GM19395 (cell line): Measurements from ENCODE around the gene ZNF175.

Source experiments
- ATAC-seq: cut with Tn5 transposase; IDR thresholded peaks from one replicate; pipeline ENCODE4 v1.9.1; 2021; ENCODE audit warnings: mild to moderate bottlenecking, moderate library complexity; ENCODE audit not compliant: unreplicated experiment

ZNF175 gene

DNA sequence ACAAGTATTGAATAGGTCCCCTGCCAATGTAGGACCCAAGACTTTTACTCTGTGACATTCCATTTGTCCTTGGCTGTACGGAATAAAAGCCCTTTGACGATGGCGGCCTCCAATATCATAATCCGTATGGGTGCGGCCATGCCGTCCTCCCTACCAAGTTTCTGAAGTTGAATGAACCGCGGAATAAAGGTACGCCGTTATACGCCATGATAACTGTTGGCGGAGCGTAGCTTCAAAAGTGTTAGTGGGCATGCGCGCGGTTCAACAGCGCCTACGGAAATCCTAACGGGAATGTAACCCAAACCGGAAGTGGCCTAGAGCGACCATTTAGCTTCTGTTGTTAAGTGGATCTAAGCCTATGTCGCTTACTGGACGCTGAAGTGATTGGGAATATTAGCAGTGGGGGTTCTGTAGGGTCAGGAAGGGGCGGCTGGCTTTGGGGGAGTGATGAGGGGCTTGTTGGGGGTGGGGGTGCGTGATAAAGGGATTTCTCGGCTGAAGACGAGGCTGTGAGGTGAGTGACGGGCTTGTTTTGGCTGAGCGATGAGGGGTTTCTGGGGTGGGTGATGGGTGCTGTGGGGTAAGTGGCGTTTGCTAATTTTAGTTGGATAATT, at the start of gene ZNF175:
ZNF175 (plus strand) TSS at position 322 of the 614 bp plus-strand sequence. CDS start 2,047 bp downstream, outside the sequence.
- peak; percentile 89 for ATAC-seq

DNA sequence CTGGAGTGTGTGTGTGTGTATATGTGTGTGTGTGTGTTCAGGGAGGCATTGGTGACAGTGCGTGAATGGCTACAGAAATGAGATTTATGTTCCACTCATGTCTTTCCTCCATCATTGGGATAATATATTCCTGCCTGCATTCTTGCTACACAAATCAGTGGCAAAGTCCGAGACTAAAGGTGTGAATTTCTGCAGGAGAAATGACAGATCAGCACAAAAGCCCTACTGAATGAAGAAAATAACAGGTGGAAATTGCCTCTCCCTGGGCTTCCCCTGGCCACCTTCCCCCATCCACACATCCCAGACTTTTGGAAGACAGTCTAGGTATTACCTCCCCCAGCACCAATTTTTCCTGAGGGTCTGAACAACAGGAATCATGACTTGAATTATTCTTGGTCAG, 49.7 kb upstream of the ZNF175 start:
- ATAC-seq, result no peak

DNA sequence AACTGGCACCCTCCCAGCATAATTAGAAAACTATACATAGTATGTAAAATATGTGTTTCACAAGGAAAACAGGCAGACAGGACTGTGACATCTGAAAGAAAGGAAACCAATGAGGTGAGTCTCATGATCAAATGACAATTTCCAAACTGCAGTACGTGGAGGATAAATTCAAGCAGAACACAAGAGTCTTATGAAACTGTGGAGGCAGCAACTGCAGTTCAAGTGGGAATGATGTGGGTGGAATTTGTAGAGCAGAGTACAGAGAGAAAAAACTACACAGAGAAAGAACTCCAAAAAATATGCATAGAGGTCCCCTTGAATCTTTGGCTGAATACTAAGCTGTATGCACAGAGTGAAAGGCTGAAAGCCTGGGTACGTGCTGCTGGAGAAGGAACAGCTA, 49.3 kb upstream of the ZNF175 start:
- ATAC-seq, result no peak

DNA sequence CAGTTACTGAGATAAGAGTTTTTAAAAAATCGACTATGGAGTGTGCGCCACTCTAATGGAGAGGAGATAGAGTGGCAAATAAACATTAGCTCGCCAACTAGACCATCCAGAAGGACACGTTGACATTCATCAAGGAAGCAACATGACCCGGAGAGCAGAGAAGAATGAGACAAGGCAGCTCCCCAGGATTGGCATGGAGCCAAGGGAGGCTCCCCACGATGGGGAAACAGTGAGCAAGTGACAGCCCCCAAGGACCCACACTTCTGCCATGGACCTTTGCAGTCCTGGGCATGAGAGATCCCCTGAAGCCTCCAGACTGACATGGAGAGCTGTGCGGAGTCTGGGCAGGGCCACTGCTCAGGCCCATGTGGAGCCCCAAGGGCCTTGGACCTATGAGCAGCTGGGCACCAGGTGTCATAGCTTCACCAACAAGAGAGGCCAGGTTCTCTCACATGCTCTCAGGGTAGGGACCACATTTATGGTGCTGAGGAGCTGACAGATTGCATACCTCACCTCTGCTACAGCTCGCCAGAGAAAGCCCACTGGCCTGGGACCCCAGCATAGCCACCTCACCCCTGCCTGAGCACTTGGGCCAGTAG, 46.3 kb upstream of the ZNF175 start:
- ATAC-seq, result no peak

DNA sequence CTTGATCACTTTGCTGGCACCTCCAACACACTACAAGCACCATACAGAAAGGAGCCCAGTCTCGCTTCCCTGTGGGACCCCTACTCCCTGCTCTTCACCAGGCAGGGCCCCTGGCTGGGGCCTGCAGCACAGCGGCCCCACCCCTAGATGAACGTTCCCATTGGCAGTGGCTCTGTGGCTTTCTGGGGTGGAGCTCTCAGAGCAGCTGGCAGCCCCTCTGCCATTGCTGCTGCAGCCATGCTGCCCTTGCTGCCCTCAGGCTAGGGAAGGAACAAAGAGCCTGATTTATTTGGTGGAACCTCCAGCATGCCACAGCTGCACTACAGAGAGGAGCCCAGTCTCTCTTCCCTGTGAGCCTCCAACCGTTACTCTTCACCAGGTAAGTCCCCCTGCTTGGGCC, 45.4 kb upstream of the ZNF175 start:
- ATAC-seq, result no peak

DNA sequence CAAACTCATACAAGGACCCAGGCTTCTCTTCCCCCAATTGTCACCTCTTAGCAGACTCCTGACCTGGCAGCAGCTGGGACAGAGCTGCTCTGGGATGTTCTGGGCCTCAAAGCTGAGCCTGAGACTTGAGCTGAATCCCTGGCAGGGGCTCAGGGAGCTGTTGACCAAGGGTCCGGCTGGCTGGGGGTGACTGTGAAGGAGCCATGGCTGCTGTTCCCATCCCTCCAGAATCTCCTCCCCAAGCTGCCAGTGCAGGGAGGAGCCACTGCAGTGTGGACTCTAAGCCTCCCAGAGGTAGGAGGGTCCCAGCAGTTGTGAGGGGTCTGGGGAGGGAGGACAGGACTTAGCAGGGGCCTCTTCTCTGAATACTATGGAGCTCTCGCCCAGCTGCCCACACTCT, 41.8 kb upstream of the ZNF175 start:
- no peak for ATAC-seq

DNA sequence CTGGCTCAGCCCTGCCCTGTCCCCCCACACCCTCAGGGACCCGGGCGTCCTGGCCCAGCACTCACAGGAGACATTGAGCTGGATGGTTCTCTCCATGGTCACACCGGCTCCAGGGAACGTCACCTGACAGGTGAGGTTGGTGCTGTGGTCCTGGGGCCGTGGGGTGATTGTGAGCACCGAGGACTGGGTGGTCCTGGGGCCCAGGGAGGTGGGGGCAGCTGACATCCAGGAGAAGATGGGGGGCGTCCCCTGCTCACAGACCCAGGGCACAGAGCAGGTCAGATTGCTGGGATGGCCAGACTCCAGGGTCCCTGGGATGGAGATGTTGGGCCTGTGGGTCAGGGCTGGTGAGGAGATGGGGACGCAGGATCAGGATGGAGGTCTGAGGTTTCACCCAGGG, 40.5 kb upstream of the ZNF175 start:
- no peak for ATAC-seq

DNA sequence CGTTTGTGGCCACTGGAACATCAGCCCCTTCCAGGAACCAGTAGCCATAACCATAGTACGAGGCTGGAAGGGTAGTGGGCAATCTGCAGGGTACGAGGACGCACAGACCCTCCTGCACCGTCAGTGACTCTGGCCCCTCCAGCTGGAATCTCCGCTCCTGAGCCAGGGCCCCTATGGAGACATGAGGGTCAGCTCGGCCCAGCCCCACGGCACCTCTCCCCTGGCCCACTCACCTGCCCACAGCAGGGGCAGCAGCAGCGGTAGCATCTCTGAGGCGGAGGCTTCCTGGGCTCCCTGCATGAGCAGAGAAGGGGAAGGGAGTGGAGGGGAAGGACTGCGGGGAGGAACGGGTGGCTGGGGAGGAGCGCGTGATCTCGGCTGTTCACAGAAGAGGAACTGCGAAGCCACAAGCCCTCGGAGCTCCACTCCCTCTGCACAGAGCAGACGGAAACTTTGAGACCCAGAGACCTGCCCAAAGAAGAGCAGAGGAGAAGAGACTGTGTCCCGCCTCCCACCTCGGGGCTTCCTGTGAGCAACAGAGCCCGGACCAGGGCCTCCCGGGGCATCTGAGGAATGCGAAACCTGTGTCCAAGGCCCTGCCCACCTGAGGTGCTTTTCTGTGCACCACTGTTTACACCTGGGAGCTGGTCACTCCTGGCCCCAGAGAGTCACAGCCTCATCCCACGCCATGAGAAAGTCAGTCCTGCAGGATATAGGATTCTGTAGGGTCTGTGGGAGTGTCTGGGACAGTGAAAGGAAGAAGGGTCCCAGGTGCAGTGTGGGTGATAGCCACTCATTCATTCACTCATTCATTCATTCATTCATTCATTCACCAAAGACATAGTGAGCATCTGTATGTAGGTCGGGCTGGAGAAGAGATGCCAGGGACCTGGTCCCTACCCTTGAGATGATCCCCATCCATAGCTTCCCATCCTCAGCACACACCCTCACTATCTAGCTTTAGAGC, 39.5 kb upstream of the ZNF175 start, which contains the start of gene SIGLEC6:
SIGLEC6 (minus strand) TSS at position 322 of the 967 bp plus-strand sequence; CDS start at position 300, 22 bp downstream.
- ATAC-seq, result no peak

DNA sequence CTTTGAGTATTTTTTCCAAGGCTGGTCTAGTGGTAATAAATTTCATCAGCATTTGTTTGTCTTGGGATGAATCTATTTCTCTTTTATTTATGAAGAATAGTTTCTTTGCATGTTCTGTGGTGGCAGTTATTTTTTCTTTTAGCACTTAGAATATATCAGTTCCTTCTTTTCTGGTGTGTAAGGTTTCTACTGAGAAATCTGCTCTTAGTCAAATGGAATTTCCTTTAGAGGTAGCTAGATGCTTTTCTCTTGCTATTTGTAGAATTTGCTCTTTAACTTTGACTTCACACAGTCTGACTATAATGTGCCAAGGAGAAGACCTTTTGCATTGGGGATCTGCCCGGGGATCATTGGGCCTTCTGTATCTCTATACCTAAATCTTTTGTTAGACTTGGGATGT, 35.5 kb upstream of the ZNF175 start:
- no peak for ATAC-seq

DNA sequence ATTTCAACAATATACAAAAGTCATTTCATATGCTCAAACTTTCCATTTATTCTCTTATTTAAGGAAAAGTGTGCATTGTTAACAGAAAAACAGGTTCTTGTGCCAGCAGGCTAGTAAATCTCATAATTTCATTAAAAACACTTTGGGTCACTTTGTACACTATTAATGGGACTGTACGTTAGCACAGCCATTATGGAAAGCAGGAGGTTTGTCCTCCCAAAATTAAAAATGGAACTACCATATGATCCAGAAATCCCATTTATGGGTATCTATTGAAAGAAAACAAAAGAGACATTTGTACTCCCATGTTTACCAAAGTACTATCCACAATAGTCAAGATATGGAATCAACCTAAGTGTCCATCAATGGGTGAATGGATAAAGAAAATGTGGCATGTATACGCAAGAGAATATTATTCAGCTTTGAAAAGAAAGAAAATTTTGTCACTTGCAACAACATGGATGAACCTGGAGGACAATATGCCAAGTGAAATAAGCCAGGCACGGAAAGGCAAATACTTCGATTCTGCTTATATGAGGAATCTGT, 31.2 kb upstream of the ZNF175 start:
- no peak for ATAC-seq

DNA sequence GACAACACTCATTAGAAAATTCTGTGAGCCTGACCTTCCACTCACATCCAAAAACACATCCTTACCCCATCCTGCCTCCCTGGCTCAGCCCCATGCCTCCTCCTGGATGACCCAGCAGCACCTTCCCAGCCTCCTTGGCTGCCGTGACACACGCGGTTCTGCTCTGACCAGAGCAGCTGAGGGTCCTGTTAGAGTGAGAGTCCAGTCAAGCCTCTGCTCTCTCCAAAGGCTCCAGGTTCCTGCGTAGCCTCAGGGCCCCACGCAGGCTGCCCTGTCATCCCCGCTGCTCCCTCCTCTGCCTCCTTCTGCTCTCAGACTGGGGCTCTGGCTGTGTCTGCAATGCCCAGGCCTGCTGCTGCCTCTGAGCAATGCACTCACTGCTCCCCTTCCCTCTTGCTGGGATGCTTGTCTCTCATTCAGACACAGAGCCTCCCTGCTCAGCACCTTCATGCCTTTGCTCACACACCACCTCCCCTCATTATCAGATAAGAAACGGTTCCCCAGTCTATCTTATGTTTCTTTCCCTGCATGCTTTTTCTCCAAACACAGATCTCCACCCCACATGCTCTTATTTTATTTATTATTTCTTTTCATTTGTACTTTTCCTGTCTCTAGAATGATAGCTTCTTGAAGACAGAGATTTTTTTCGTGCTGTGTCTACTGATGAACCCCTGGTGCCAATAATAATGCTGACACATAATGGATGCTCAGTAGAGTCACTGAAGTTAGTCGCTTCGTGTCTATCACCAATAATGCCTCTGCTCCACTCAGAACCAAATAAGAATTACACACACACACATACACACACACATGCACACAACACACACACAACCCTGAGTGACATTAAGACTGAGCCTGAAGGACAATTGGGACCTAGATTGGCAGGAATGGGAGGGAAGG, 29.4 kb upstream of the ZNF175 start:
- ATAC-seq, result no peak

DNA sequence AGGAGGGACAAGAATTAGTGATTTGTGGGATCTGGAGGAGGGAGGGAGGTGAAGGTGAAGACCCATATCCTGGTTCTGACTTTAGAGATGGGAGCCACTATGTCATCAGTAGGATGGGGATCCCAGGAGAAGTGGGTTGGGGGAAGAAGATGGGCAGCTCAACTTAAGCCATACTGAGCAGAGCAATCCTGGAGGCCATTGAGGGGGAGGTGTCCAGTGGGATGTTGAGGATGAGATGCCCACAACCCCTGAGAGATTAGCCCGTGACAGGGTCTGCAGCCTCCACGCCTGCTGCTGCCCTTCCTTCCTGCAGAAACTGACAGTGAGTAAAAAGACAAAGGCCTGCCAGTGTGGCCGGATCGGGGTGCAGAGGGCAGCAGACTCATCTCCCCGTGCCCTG, 28.4 kb upstream of the ZNF175 start:
- ATAC-seq, result no peak

DNA sequence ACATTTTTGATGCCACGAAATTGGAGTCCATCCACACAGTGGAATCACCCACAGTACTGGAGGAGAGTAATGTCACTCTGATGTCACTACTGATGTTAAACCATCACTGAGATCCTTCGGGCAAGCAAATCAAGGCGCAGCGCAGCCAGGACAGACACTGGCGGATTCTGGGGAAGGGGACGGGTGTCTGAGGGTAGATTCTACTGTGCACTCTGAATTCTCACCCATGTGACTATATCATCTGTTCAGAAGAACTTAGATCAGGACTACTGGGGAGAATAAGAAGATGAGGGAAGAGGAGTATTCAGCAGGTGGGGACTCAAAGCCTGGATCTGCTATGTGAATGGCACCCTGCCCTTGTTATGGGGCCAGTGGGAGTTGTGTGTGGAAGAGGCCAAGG, 27.0 kb upstream of the ZNF175 start:
- ATAC-seq, result no peak

DNA sequence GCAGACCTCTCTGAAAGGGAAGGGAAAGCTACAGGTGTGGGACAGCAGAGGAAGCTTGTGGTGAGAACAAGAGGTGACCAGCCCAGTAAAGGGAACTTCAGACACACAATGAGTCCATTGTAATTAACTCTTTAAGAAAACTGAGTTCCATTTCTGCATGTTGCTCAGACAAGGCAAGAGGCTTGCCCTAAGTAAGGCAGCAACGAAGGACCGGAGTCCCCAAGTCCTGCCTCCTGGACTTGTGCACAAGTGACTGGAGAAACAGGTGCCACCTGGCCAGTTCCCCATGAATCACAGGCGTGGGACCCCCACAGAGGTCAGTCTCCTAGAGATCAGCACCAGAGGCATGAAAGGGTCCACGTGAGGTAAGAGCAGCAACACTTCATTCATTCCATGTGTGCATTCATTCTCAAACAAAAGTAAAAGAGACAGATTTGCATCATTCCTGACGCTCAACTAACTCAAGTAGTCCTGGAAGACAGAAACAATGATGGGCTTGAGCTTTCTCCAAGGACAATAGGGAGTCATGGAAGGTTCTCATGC, 24.9 kb upstream of the ZNF175 start:
- no peak for ATAC-seq

DNA sequence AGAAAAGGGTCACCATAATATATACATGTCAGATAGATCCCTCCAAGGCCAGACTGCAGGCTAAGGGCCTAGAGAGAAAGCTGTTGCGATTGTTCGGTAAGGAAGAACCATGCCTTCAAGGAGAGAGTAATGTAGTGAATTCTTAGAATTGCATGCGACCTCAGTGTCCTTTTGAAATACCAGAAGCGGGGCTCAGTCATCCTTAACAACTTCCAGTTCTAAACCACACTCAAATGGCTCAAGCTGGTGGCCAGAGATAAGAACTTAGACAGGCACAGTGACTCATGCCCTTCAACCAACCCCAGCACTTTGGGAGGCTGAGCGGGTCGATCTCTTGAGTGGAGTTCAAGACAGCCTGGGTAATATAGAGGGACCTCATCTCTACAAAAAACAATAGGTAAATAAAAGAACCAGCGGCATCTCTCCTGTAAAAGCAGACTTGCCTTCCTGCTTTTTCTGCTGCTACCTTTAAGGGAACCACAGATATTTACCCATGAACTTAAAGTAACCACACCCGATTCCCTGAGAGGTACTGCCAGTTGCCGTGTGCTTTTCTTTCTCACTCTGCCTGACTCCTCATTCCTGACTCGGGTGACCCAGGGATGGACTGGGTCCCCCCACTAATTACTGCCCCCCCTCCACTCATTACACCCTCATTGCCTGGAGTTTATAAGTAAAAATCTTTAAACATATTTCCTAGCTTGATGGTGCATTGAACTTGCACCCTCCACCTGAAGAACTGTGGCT, 24.3 kb upstream of the ZNF175 start:
- no peak for ATAC-seq

DNA sequence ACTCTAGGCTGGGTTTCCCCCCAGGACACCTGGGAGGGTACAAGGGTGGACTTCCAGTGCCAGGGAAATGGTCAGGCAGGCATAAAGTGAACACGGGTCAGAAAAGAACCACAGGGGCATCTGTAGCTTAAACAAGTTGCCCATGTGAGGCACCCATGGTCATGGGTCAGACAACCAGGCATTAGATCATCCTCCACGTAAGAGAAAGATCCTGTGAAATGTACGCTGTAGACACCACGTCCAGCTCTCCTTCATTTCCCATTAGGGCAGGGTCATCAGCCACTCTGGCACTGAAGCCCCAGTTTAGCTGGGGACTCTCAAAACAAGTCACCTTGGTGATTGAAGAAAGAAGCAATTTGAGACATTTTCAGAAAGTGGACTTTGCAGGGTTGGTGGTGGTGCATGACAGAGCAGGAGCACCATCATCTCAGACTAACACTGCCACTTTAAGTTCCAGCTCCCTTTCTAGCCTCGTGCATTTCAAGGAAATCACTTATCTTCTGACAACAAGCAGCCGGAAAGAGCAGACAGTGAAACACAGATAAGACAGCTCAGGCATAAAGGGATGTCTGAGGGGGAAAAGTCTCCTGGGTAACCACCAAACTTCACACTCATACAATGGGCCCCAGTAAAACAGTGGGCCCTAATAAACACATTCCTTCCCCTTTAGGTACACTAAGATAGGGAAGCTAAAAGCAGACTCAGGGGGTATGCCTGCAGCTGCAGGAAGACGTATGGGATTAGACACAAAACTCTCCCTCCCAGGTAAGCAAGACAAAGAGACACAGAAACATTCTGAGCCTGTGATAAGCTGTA, 23.5 kb upstream of the ZNF175 start:
- ATAC-seq, result no peak

DNA sequence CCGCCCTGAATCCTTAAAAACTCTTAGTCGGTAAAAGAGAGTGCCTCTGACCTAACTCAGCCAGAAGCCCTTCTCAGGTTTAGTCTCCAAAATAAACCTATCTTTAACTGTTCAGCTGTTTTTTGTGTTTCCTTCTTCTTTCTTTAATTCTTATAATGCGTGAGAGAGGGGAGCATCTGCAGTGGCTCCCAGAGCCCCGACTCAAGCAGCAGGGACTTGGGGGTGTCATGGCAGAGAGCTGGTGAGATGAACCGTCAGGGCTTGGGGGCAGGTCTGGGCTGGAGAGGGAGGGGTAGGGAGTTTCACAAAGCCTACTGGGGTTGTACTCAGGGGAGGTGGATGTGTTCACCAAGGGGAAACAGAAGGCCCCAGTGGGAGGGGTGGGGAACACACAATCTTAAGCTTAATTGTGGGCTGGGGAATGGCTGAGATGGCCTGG, 22.9 kb upstream of the ZNF175 start:
- no peak for ATAC-seq

DNA sequence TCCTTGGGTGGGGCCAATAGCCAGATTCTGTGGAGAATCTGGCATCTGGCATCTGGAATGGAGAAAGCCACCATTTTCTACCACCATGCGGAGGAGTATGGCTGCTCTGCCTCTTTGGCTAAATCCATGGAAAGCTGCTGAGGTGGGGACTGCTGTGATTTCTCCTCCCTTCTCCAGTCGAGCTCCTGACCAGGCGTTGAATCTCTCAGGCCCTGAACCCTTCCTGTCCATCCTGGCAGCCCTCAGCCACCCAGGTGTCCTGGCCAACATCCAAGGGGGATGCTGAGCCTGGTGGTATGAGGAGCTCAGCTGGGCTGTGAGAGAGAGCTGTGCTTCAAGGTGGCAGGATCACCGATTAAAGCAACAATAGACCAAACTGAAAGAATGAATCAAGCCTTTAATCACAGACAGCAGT, 22.2 kb upstream of the ZNF175 start:
- ATAC-seq, result no peak
